GM23248 (cell line): ENCODE measurements around the gene HDAC10. TPM values are rescaled to one million over a fixed set of nuclear protein-coding genes. Genes with fewer than 3 reads are reported as not detected.

ENCODE experiments used
- DNase-seq: peaks from one replicate; pipeline ENCODE4 v3.0.0-alpha.2; 2015
- H2AFZ ChIP-seq: fragments of 200-600 bp; sonication (generic); 2 replicates; pipeline ENCODE4 v1.6.1; 2016; ENCODE audit warnings: antibody characterized with exemption
- H3F3A ChIP-seq: fragments of 200-600 bp; sonication (generic); 2 replicates; pipeline ENCODE4 v1.6.1; 2016; ENCODE audit warnings: mild to moderate bottlenecking, antibody characterized with exemption, mixed run types; ENCODE audit not compliant: insufficient read depth
- H3K27ac ChIP-seq: fragments of 200-600 bp; sonication (generic); 2 replicates; pipeline ENCODE4 v1.5.1; 2016; ENCODE audit warnings: mild to moderate bottlenecking
- H3K27me3 ChIP-seq: fragments of 200-600 bp; sonication (generic); replicated peaks from 2 replicates; pipeline ENCODE4 v1.6.1; 2016; ENCODE audit warnings: mild to moderate bottlenecking; ENCODE audit not compliant: insufficient read depth
- H3K36me3 ChIP-seq: fragments of 200-600 bp; sonication (generic); 2 replicates; pipeline ENCODE4 v1.6.1; 2016; ENCODE audit warnings: low read depth, mild to moderate bottlenecking
- H3K4me1 ChIP-seq: fragments of 200-600 bp; sonication (generic); 2 replicates; pipeline ENCODE4 v1.6.1; 2016; ENCODE audit warnings: mild to moderate bottlenecking; ENCODE audit not compliant: insufficient read depth
- H3K4me2 ChIP-seq: fragments of 200-600 bp; sonication (generic); one replicate; pipeline ENCODE4 v1.6.1; 2016; ENCODE audit warnings: mild to moderate bottlenecking; ENCODE audit not compliant: unreplicated experiment
- H3K4me3 ChIP-seq: fragments of 200-600 bp; sonication (generic); 2 replicates; pipeline ENCODE4 v1.5.1; 2016; ENCODE audit warnings: mild to moderate bottlenecking
- H3K79me2 ChIP-seq: fragments of 200-600 bp; sonication (generic); 2 replicates; pipeline ENCODE4 v1.6.1; 2016; ENCODE audit warnings: mild to moderate bottlenecking; ENCODE audit not compliant: insufficient read depth
- H3K9ac ChIP-seq: fragments of 200-600 bp; sonication (generic); 2 replicates; pipeline ENCODE4 v1.6.1; 2016; ENCODE audit warnings: mild to moderate bottlenecking
- H3K9me2 ChIP-seq: fragments of 200-600 bp; sonication (generic); 2 replicates; pipeline ENCODE4 v1.6.1; 2016; ENCODE audit warnings: mixed run types, mild to moderate bottlenecking, moderate library complexity; ENCODE audit not compliant: insufficient read depth
- H3K9me3 ChIP-seq: fragments of 200-600 bp; sonication (generic); one replicate; pipeline ENCODE4 v1.6.1; 2017; ENCODE audit warnings: low read depth
- H4K20me1 ChIP-seq: fragments of 200-600 bp; sonication (generic); 2 replicates; pipeline ENCODE4 v1.6.0; 2016; ENCODE audit not compliant: insufficient read depth
- EZH2 ChIP-seq: fragments of 200-600 bp; sonication (generic); IDR thresholded peaks from 2 replicates; pipeline ENCODE4 v1.6.1; 2018; ENCODE audit warnings: antibody characterized with exemption, mild to moderate bottlenecking; ENCODE audit not compliant: insufficient read depth, poor library complexity, severe bottlenecking
- EZH2phosphoT487 ChIP-seq: fragments of 200-600 bp; sonication (generic); IDR thresholded peaks from 2 replicates; pipeline ENCODE4 v1.6.1; 2018; ENCODE audit warnings: antibody characterized with exemption, moderate library complexity, mild to moderate bottlenecking, low read depth; ENCODE audit not compliant: insufficient read depth
- WGBS, 2 experiments: methylation state at CpG; one replicate each; pipeline ENCODE4 v1.1.6; 2015 to 2017; ENCODE audit warnings: low lambda C conversion rate in 2 of 2, low coverage in 1 of 2; ENCODE audit errors: missing lambda C conversion rate in 2 of 2; 5-methylcytosine and 5-hydroxymethylcytosine counted together
- in situ Hi-C: fragments of 300-500 bp; cut with MboI; formaldehyde crosslinking; loops from 2 replicates; pipeline ENCODE4 v1.15.0; 2020
- polyA plus RNA-seq: library from polyadenylated mRNA; unstranded; fragments of >200 nt; fragmentation: Nextera tagmentation; extraction: Ambion mirVana; gene quantifications from 2 replicates; pipeline ENCODE4 v1.2.1, GENCODE V29; 2016
- total RNA-seq: library from RNA; depleted of rRNA; stranded (reverse); fragments of >200 nt; shearing (Covaris generic); gene quantifications from 2 replicates; pipeline ENCODE4 v1.2.3, GENCODE V29; 2014

The HDAC10 gene
- total and polyA plus RNA-seq, 2 experiments from 2014 or later, result 6.6 to 16.8 TPM

DNA sequence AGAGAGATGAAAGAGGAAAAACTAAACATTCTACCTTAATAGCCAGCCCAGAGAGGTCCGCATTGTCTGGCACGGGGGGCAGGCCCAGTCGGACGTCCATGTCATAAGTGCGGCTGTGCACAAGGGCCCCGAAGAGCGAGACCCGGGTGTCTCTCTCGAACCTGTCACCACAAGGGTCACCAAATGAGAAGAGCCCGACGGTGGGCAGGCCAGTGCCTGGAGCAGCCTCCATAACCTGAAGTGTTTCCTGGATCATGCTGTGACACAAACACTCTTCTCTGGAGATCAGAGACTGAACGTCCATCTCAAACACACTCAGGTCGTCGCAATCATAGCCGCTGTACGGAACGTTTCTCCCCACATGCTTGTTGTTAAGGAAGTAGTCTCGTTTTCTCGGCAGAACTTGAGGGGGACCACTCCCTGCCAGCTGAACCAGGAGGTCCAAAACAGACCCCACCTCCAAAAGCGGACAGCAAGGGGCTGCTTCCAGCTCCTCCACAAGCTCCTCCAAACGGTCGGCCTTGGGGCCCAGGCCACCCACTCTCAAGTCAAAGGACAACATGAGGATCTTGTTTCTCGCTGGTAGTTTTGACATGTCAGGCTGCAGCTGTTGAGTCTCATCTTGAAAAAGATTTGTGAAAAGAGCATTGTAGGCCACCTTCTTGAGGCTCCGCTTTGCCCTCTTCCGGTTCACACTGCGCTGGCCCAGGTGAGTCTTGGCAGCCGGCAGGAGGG is 7.2 kb downstream of the HDAC10 start:
- Histone ChIP-seq H3F3A (no peaks in the 10 kb centered on the region), H2AFZ (peak overlapping the region; percentile 92), H3K36me3 (no peaks in the 10 kb centered on the region), H4K20me1 (no peaks in the 10 kb centered on the region), H3K4me2 (peak overlapping the region; percentile 80), H3K9me3 (no peaks in the 10 kb centered on the region), H3K9ac (peak overlapping the region; percentile 92), H3K27ac (peak overlapping the region; percentile 76), H3K27me3 (no peaks in the 10 kb centered on the region), H3K79me2 (peaks cover 85% of the 10 kb centered on the region), H3K9me2 (no peaks in the 10 kb centered on the region), H3K4me3 (peak overlapping the region; percentile 94), H3K4me1 (peaks cover 12% of the 10 kb centered on the region; the same call in 1 of the 2 replicates)
- TF ChIP-seq EZH2phosphoT487 (no peak), EZH2 (no peak)
- in situ Hi-C loops, result no loop called here
- peak; percentile 29 for DNase-seq
- 9% methylated on average over 25 to 27 of the region's 27 CpGs for WGBS, 2 experiments

DNA sequence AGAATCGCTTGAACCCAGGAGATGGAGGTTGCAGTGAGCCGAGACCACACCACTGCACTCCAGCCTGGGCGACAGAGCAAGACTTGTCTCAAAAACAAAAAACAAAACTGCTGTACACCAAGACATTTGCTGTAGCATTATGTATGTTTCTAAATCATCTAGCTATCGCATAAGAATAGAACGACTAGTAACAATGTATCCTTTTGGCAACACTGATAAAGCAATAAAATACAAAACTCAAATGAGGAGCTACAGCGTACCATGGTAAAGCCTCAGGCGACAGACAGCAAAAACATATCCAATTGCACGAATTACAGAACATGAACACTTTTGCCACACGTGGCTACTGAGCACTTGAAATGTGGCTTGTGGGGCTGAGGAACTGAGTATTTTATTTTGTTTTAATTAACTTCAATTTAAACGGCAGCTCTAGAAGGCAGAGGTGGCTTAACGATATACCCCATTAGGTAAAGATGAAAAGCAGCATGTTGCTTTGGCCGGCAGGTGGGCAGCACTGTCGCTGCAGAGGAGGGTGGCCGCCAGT is 8.6 kb downstream of the HDAC10 start:
- no peaks in the 10 kb centered on the region for H4K20me1 ChIP-seq
- H3K9me3 ChIP-seq, result no peaks in the 10 kb centered on the region
- H3F3A ChIP-seq, result no peaks in the 10 kb centered on the region
- H3K9me2 ChIP-seq, result no peaks in the 10 kb centered on the region
- H3K79me2 ChIP-seq, result peaks cover 93% of the 10 kb centered on the region
- peak; percentile 37 for DNase-seq
- H3K4me2 ChIP-seq, result peak overlapping the region; percentile 80
- in situ Hi-C loops, result no loop called here
- peaks cover 12% of the 10 kb centered on the region; the same call in 1 of the 2 replicates for H3K4me1 ChIP-seq
- no peaks in the 10 kb centered on the region for H3K27me3 ChIP-seq
- H3K9ac ChIP-seq, result peak overlapping the region; percentile 92
- no peak overlapping the region for H3K27ac ChIP-seq
- no peaks in the 10 kb centered on the region for H3K36me3 ChIP-seq
- H3K4me3 ChIP-seq, result peak overlapping the region; percentile 94
- no peak overlapping the region for H2AFZ ChIP-seq
- TF ChIP-seq EZH2 (no peak), EZH2phosphoT487 (no peak)
- 25 to 27% methylated on average over 14 of the region's 14 CpGs for WGBS, 2 experiments

DNA sequence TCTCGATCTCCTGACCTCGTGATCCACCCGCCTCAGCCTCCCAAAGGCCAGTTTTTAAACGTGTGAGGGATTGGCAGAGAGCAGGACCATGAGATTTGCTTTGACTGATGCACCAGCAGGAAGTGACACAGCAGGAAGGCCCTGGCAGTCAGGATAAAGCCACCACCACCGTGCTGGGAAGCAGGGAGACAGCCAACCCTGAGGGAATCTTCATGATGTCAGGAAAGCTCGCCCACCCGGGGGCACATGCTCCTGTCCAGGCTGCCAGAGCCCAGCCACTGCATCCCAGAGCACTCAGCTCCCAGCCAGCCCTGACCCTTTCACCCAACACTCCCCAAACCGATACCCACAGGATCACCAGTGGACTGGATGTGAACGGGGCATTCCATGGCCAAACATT is 12.3 kb downstream of the HDAC10 start:
- Histone ChIP-seq H3K36me3 (no peaks in the 10 kb centered on the region), H3K9ac (no peak overlapping the region), H3K4me1 (peaks cover 12% of the 10 kb centered on the region; the same call in 1 of the 2 replicates), H3K9me2 (no peaks in the 10 kb centered on the region), H3K4me3 (no peak overlapping the region), H3K4me2 (no peak overlapping the region), H3K9me3 (no peaks in the 10 kb centered on the region), H3K27me3 (no peaks in the 10 kb centered on the region), H2AFZ (no peak overlapping the region), H3K27ac (no peak overlapping the region), H4K20me1 (no peaks in the 10 kb centered on the region), H3K79me2 (peaks cover 90% of the 10 kb centered on the region), H3F3A (no peaks in the 10 kb centered on the region)
- DNase-seq, result no peak
- WGBS, 2 experiments, result 76 to 78% methylated on average over 8 to 9 of the region's 9 CpGs
- TF ChIP-seq EZH2, result no peak
- no peak for TF ChIP-seq EZH2phosphoT487
- in situ Hi-C loops, result no loop called here

DNA sequence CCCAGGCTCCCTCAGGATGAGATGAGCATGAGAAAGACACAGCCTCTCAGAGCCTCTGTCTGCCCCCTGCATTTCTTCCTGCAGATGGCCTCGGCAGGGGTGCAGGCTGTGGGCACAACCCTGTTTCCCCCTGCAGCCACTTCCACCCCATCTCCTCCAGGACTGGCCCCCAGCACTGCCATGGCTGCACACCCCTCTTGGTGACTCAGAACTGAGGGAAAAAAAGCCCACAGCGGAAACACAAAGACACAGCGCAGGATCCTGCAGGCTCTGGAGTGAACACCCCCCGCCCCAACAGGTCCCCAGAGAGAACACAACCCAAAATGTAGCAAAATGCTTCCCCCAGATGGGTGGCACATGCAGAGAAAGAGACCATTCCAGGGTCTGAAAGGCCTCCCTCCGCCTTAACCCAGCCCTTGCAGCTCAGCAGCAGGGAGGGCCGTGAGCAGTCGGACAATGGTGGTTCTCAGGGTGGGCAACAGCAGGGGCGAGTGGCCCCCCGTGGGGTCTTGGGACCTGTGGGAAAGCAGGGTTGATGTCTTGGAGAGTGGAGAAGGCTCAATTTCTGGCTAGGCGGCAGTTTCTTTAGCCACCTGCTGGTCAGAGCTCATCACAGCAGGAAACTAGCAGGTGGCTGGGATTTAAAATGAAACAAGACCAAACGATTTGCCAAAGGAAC is 14.2 kb downstream of the HDAC10 start:
- Histone ChIP-seq H3K4me3 (no peak overlapping the region), H3K9ac (no peak overlapping the region), H3F3A (no peaks in the 10 kb centered on the region), H3K36me3 (no peaks in the 10 kb centered on the region), H3K4me1 (peaks cover 6% of the 10 kb centered on the region; the same call in 1 of the 2 replicates), H3K4me2 (no peak overlapping the region), H3K27me3 (no peaks in the 10 kb centered on the region), H3K9me3 (no peaks in the 10 kb centered on the region), H3K27ac (no peak overlapping the region), H2AFZ (no peak overlapping the region), H3K79me2 (peaks cover 71% of the 10 kb centered on the region), H4K20me1 (no peaks in the 10 kb centered on the region), H3K9me2 (no peaks in the 10 kb centered on the region)
- 65 to 74% methylated on average over 10 to 11 of the region's 11 CpGs for WGBS, 2 experiments
- DNase-seq, result peak; percentile 36
- TF ChIP-seq EZH2 (no peak), EZH2phosphoT487 (no peak)
- in situ Hi-C loops, result no loop called here
